ENCODE results near the gene GRK2.
A peak's percentile ranks its signal among the peaks of the same experiment; 100 is the strongest.
"Not testable (repeated sequence)": the region's sequence is repeated elsewhere in the genome, so short reads cannot be mapped to it uniquely, and the experiment has no call there.

The GRK2 gene

GRCh38 chr11:67266449-67267187 lies at the start of gene GRK2:
GRK2 (plus strand) TSS chr11:67266473; CDS start chr11:67266700, 227 bp downstream.
- no peak for DNase-seq

GRCh38 chr11:67227726-67228125 lies 38.5 kb upstream of the GRK2 start:
- DNase-seq: no peak

- DNase-seq: no peak
Observed at GRCh38 chr11:67230406-67230805, 35.9 kb upstream of the GRK2 start.

GRCh38 chr11:67230886-67231285 lies 35.4 kb upstream of the GRK2 start:
- DNase-seq: no peak

- DNase-seq: no peak
Observed at GRCh38 chr11:67233584-67234190, 32.6 kb upstream of the GRK2 start.

GRCh38 chr11:67234571-67234970 lies 31.7 kb upstream of the GRK2 start:
- not testable (repeated sequence) for DNase-seq

- no peak for DNase-seq
Observed at GRCh38 chr11:67237574-67237973, 28.7 kb upstream of the GRK2 start.

- DNase-seq: no peak
Observed at GRCh38 chr11:67238894-67239782, 27.1 kb upstream of the GRK2 start.

GRCh38 chr11:67239783-67240575 lies 26.3 kb upstream of the GRK2 start:
- DNase-seq: peak; percentile 97

GRCh38 chr11:67240576-67241389 lies 25.5 kb upstream of the GRK2 start:
- DNase-seq: peak; percentile 64

- DNase-seq: no peak
Observed at GRCh38 chr11:67242548-67242947, 23.7 kb upstream of the GRK2 start.

GRCh38 chr11:67243051-67243450 lies 23.2 kb upstream of the GRK2 start:
- DNase-seq: no peak

GRCh38 chr11:67245046-67245445 lies 21.2 kb upstream of the GRK2 start:
- no peak for DNase-seq

- no peak for DNase-seq
Observed at GRCh38 chr11:67247946-67248550, 18.2 kb upstream of the GRK2 start.

GRCh38 chr11:67248653-67249052 lies 17.6 kb upstream of the GRK2 start:
- DNase-seq: no peak

- DNase-seq: no peak
Observed at GRCh38 chr11:67250059-67251043, 15.9 kb upstream of the GRK2 start.

GRCh38 chr11:67251841-67252240 lies 14.4 kb upstream of the GRK2 start:
- no peak for DNase-seq

- DNase-seq: no peak
Observed at GRCh38 chr11:67252831-67253239, 13.4 kb upstream of the GRK2 start.

- DNase-seq: no peak
Observed at GRCh38 chr11:67253872-67254624, 12.2 kb upstream of the GRK2 start.

Data from T1000 (cell line).